Sigmoid colon (tissue), 3 donors: ENCODE results near the gene PPME1.

Experiments used
- CTCF ChIP-seq, 4 experiments: fragments of 450-650 bp in 3 of 4; fragments of 200-600 bp in 1 of 4; IDR thresholded peaks; one replicate each; pipeline ENCODE4 v1.5.1; 2016 to 2019; ENCODE audit warnings: antibody characterized with exemption in 4 of 4, mild to moderate bottlenecking in 3 of 4, moderate library complexity in 2 of 4
- POLR2A ChIP-seq, 2 donors: fragments of 450-650 bp; IDR thresholded peaks; one replicate each; pipeline ENCODE4 v1.6.1; 2016; ENCODE audit warnings: antibody characterized with exemption in 2 of 2, mild to moderate bottlenecking in 2 of 2, moderate library complexity in 2 of 2

GRCh38 chr11:74265256-74265655 lies 94.2 kb downstream of the PPME1 start:
- TF ChIP-seq CTCF (IDR thresholded peaks at IDR 0.05) = no peak
- no peak for TF ChIP-seq POLR2A (IDR thresholded peaks at IDR 0.05)
